Lung (tissue), 12 donors: ENCODE data around the gene CDH1. TPM values are rescaled to one million over a fixed set of nuclear protein-coding genes. Genes with fewer than 3 reads are reported as not detected.

Experiments
- ATAC-seq: fragments of 200-7000 bp; cut with Tn5 transposase; one replicate; pipeline ENCODE4 v1.9.1; 2020; ENCODE audit warnings: moderate number of reproducible peaks; ENCODE audit not compliant: insufficient read depth, low FRiP score
- DNase-seq, 3 donors: peaks; one replicate each; pipeline ENCODE4 v3.0.0-alpha.2; 2013 to 2017
- H3K27ac ChIP-seq, 2 donors: one replicate each; pipeline ENCODE4 v1.5.1; 2013; ENCODE audit warnings: mild to moderate bottlenecking in 2 of 2, moderate library complexity in 2 of 2, control low read depth in 1 of 2, inconsistent platforms in 1 of 2, low read depth in 1 of 2, low read length in 1 of 2
- H3K27me3 ChIP-seq, 3 donors: one replicate each; pipeline ENCODE4 v1.5.1; 2013; ENCODE audit warnings: low read length in 2 of 3; ENCODE audit not compliant: control insufficient read depth in 3 of 3, insufficient read depth in 3 of 3
- H3K36me3 ChIP-seq, 4 donors: one replicate each; pipeline ENCODE4 v1.5.1; 2013; ENCODE audit warnings: low read length in 4 of 4, mild to moderate bottlenecking in 1 of 4, moderate library complexity in 1 of 4; ENCODE audit not compliant: control insufficient read depth in 4 of 4, insufficient read depth in 4 of 4
- H3K4me1 ChIP-seq, 5 donors: one replicate each; pipeline ENCODE4 v1.5.1; 2013; ENCODE audit warnings: low read length in 5 of 5, mild to moderate bottlenecking in 2 of 5, moderate library complexity in 1 of 5; ENCODE audit not compliant: control insufficient read depth in 5 of 5, insufficient read depth in 5 of 5
- H3K4me3 ChIP-seq: one replicate; pipeline ENCODE4 v1.5.1; 2013; ENCODE audit warnings: mild to moderate bottlenecking, control low read depth, moderate library complexity
- H3K9ac ChIP-seq, 2 donors: one replicate each; pipeline ENCODE4 v1.5.1; 2013; ENCODE audit warnings: low read length in 2 of 2, control low read depth in 1 of 2; ENCODE audit not compliant: insufficient read depth in 1 of 2
- H3K9me3 ChIP-seq, 4 donors: one replicate each; pipeline ENCODE4 v1.5.1; 2013; ENCODE audit warnings: low read length in 3 of 4, mild to moderate bottlenecking in 1 of 4, moderate library complexity in 1 of 4; ENCODE audit not compliant: control insufficient read depth in 4 of 4, insufficient read depth in 3 of 4
- CTCF ChIP-seq: IDR thresholded peaks from 2 replicates; pipeline ENCODE4 v1.5.1; 2012; ENCODE audit warnings: mild to moderate bottlenecking; ENCODE audit errors: control extremely low read depth, extremely low read depth
- WGBS, 2 donors: extraction: QIAGEN DNeasy Blood & Tissue Kit; methylation state at CpG; one replicate each; pipeline ENCODE4 v1.1.7; 2013; 5-methylcytosine and 5-hydroxymethylcytosine counted together
- polyA plus RNA-seq, 2 donors: library from polyadenylated mRNA; stranded (reverse); fragments of 200-250 nt; gene quantifications; one replicate each; pipeline ENCODE4 v1.2.1, GENCODE V29; 2013
- total RNA-seq, 2 donors: library from RNA; depleted of rRNA in 1 of 2; stranded (reverse); fragments of >200 nt in 1 of 2; gene quantifications; one replicate each; pipeline ENCODE4 v1.2.1, GENCODE V29; 2014 to 2021
- donor health status: control.
- donor health status: control.
- donor health status: Bipolar disorder and iron deficiency.
- donor health status: healthy.
- donor health status: DM: yes; HTN: yes; CAD: no.

CDH1 gene
- total and polyA plus RNA-seq, 4 donors = 33.2 to 227 (median 95.2) TPM

GRCh38 chr16:68800257-68800875, 63.3 kb downstream of the CDH1 start:
- TF ChIP-seq CTCF = peak; percentile 45
- H3K9ac ChIP-seq = no peak overlapping the region
- peak; percentile 80 for ATAC-seq
- H3K27ac ChIP-seq = no peak overlapping the region
- H3K9me3 ChIP-seq = no peaks in the 10 kb centered on the region
- no peaks in the 10 kb centered on the region for H3K27me3 ChIP-seq
- H3K4me3 ChIP-seq = no peak overlapping the region
- DNase-seq = peak; percentile 80 to 92 (median 89)
- peaks cover 0 to 5% (median 0%) of the 10 kb centered on the region in 5 donors for H3K4me1 ChIP-seq
- no peaks in the 10 kb centered on the region for H3K36me3 ChIP-seq
- WGBS, 2 donors = 17 to 25% methylated on average over 5 of the region's 5 CpGs

GRCh38 chr16:68802190-68802589, 65.1 kb downstream of the CDH1 start:
- DNase-seq (no peak), ATAC-seq (no peak)
- Histone ChIP-seq H3K4me3 (no peak overlapping the region), H3K4me1 (peaks cover 0 to 5% (median 0%) of the 10 kb centered on the region in 5 donors), H3K9ac (no peak overlapping the region), H3K27ac (no peak overlapping the region), H3K27me3 (no peaks in the 10 kb centered on the region), H3K9me3 (no peaks in the 10 kb centered on the region), H3K36me3 (no peaks in the 10 kb centered on the region)
- 80 to 84% methylated on average over 7 of the region's 7 CpGs for whole genome bisulfite sequencing, 2 donors
- no peak for TF ChIP-seq CTCF

GRCh38 chr16:68806422-68806821, 69.3 kb downstream of the CDH1 start:
- Histone ChIP-seq H3K9ac (no peak overlapping the region), H3K27ac (no peak overlapping the region), H3K4me3 (no peak overlapping the region), H3K4me1 (no peaks in the 10 kb centered on the region), H3K9me3 (no peaks in the 10 kb centered on the region), H3K36me3 (no peaks in the 10 kb centered on the region), H3K27me3 (peaks cover 0 to 2% (median 0%) of the 10 kb centered on the region in 3 donors)
- WGBS, 2 donors = 86 to 95% methylated on average over 2 of the region's 2 CpGs
- DNase-seq (no peak), ATAC-seq (no peak)
- no peak for TF ChIP-seq CTCF

GRCh38 chr16:68806981-68807380, 69.9 kb downstream of the CDH1 start:
- Histone ChIP-seq H3K4me3 (no peak overlapping the region), H3K9ac (no peak overlapping the region), H3K4me1 (no peaks in the 10 kb centered on the region), H3K27me3 (peaks cover 0 to 2% (median 0%) of the 10 kb centered on the region in 3 donors), H3K9me3 (peaks cover 0 to 2% (median 0%) of the 10 kb centered on the region in 4 donors), H3K27ac (no peak overlapping the region), H3K36me3 (peaks cover 0 to 2% (median 0%) of the 10 kb centered on the region in 4 donors)
- WGBS, 2 donors = 52 to 80% methylated on average over 1 of the region's 1 CpG
- ATAC-seq (no peak), DNase-seq (no peak)
- TF ChIP-seq CTCF = no peak
